Calu3 (cell line): Measurements from ENCODE around the gene FILIP1. TPM values are rescaled to one million over a fixed set of nuclear protein-coding genes. Genes with fewer than 3 reads are reported as not detected.
"Not testable (repeated sequence)": the region's sequence is repeated elsewhere in the genome, so short reads cannot be mapped to it uniquely, and the experiment has no call there.

Experiments used
- BruUV-seq: library from RNA; stranded (reverse); fragments of 400-500 nt; replicated peaks from 2 replicates; lab custom pipeline; 2021; lab: Mats Ljungman, UMichigan
- CTCF ChIA-PET: fragments of 300-600 bp; sonication (Branson Sonifier 250); formaldehyde crosslinking; loops from one replicate; lab custom pipeline; 2022; ENCODE audit warnings: antibody characterized with exemption; lab: Charles Lee
- DNase-seq: peaks from one replicate; pipeline ENCODE4 v3.0.0; 2022
- H3K27ac Mint-ChIP-seq: one replicate; pipeline ENCODE4 v1.8.0; 2022; ENCODE audit warnings: mixed read lengths; ENCODE audit not compliant: unreplicated experiment
- H3K27me3 Mint-ChIP-seq: one replicate; pipeline ENCODE4 v1.8.0; 2022; ENCODE audit warnings: mixed read lengths; ENCODE audit not compliant: unreplicated experiment
- H3K36me3 Mint-ChIP-seq: one replicate; pipeline ENCODE4 v1.8.0; 2022; ENCODE audit warnings: mild to moderate bottlenecking, moderate library complexity, mixed read lengths; ENCODE audit not compliant: insufficient read depth, unreplicated experiment
- H3K4me1 Mint-ChIP-seq: one replicate; pipeline ENCODE4 v1.8.0; 2022; ENCODE audit warnings: mild to moderate bottlenecking, low read depth, mixed read lengths; ENCODE audit not compliant: unreplicated experiment
- H3K4me3 Mint-ChIP-seq: one replicate; pipeline ENCODE4 v1.8.0; 2022; ENCODE audit warnings: mild to moderate bottlenecking, low read depth, moderate library complexity, mixed read lengths; ENCODE audit not compliant: unreplicated experiment
- H3K9me3 Mint-ChIP-seq: one replicate; pipeline ENCODE4 v1.8.0; 2022; ENCODE audit warnings: low read depth, mixed read lengths; ENCODE audit not compliant: unreplicated experiment
- CTCF ChIP-seq: fragments of 200-600 bp; IDR thresholded peaks from one replicate; pipeline ENCODE4 v1.8.0; 2022; ENCODE audit warnings: antibody characterized with exemption; ENCODE audit not compliant: unreplicated experiment
- intact Hi-C: fragments of 100-400 bp; cut with micrococcal nuclease; formaldehyde crosslinking; loops from one replicate; pipeline ENCODE4 v1.10.0; 2022; ENCODE audit not compliant: unreplicated experiment
- total RNA-seq: library from RNA; stranded (reverse); gene quantifications from 2 replicates; pipeline ENCODE4 v1.2.3, GENCODE V29; 2022

Gene FILIP1
- total RNA-seq, 1 experiment from 2014 or later: not detected

GRCh38 chr6:75416443-75416842 is 77.2 kb downstream of the FILIP1 start:
- peaks cover 61% of the 10 kb centered on the region for H3K4me1 Mint-ChIP-seq
- TF ChIP-seq CTCF: no peak
- H3K27me3 Mint-ChIP-seq: no peaks in the 10 kb centered on the region
- intact Hi-C loops: no loop called here
- no peaks in the 10 kb centered on the region for H3K36me3 Mint-ChIP-seq
- DNase-seq: no peak
- H3K9me3 Mint-ChIP-seq: peaks cover under 1% of the 10 kb centered on the region
- no peak overlapping the region for H3K27ac Mint-ChIP-seq
- CTCF ChIA-PET: no interaction called here
- H3K4me3 Mint-ChIP-seq: no peak overlapping the region
- no TSS peak for BruUV-seq

- CTCF ChIA-PET: interaction anchor here (0.6 kb wide), 1 partner anchor 33 kb away, joined by 3 read pairs; no protein-coding TSS in a partner anchor
- Mint-ChIP-seq H3K27ac (no peak overlapping the region), H3K27me3 (no peaks in the 10 kb centered on the region), H3K4me3 (no peak overlapping the region), H3K36me3 (no peaks in the 10 kb centered on the region), H3K9me3 (no peaks in the 10 kb centered on the region), H3K4me1 (peaks cover 57% of the 10 kb centered on the region)
- BruUV-seq: no TSS peak
- intact Hi-C loops: no loop called here
- TF ChIP-seq CTCF: no peak
- no peak for DNase-seq
These were observed 77.8 kb downstream of the FILIP1 start for GRCh38 chr6:75415804-75416203.

- no peaks in the 10 kb centered on the region for H3K9me3 Mint-ChIP-seq
- BruUV-seq: no TSS peak
- no peak overlapping the region for H3K4me3 Mint-ChIP-seq
- intact Hi-C loops: no loop called here
- TF ChIP-seq CTCF: no peak
- no peaks in the 10 kb centered on the region for H3K27me3 Mint-ChIP-seq
- H3K36me3 Mint-ChIP-seq: no peaks in the 10 kb centered on the region
- DNase-seq: no peak
- CTCF ChIA-PET: no interaction called here
- H3K4me1 Mint-ChIP-seq: peaks cover 55% of the 10 kb centered on the region
- no peak overlapping the region for H3K27ac Mint-ChIP-seq
These were observed 79.1 kb downstream of the FILIP1 start for GRCh38 chr6:75414445-75415021.

- no peaks in the 10 kb centered on the region for H3K9me3 Mint-ChIP-seq
- H3K27me3 Mint-ChIP-seq: no peaks in the 10 kb centered on the region
- CTCF ChIA-PET: interaction anchor here (0.6 to 1.3 kb wide), 7 partner anchors 8 to 581 kb away, joined by 3 to 5 read pairs (median 3); no protein-coding TSS in a partner anchor
- DNase-seq: no peak
- BruUV-seq: no TSS peak
- H3K4me1 Mint-ChIP-seq: peaks cover 41% of the 10 kb centered on the region
- H3K4me3 Mint-ChIP-seq: no peak overlapping the region
- H3K27ac Mint-ChIP-seq: no peak overlapping the region
- no peaks in the 10 kb centered on the region for H3K36me3 Mint-ChIP-seq
- intact Hi-C loops: no loop called here
- TF ChIP-seq CTCF: no peak
These were observed 80.5 kb downstream of the FILIP1 start for GRCh38 chr6:75412969-75413662.

GRCh38 chr6:75410564-75410963 is 83.0 kb downstream of the FILIP1 start:
- H3K4me1 Mint-ChIP-seq: peaks cover 32% of the 10 kb centered on the region
- H3K36me3 Mint-ChIP-seq, H3K27ac Mint-ChIP-seq, DNase-seq, BruUV-seq, H3K9me3 Mint-ChIP-seq, CTCF ChIA-PET, intact Hi-C loops, H3K4me3 Mint-ChIP-seq, H3K27me3 Mint-ChIP-seq: not testable (repeated sequence)
